ENCODE data around the gene POU3F1. TPM values are rescaled to one million over a fixed set of nuclear protein-coding genes. Genes with fewer than 3 reads are reported as not detected.

The POU3F1 gene
- not detected in 2 replicates for total RNA-seq (2022)
- Bru-seq, nascent RNA, result not detected
- percentile 21 among the genes with signal in this experiment for BruChase-seq, experiment 1, labeled RNA remaining after a 6-hour chase
- BruChase-seq, experiment 2, labeled RNA remaining after a 2-hour chase, result not detected
- long read RNA-seq, result 0 reads

DNA sequence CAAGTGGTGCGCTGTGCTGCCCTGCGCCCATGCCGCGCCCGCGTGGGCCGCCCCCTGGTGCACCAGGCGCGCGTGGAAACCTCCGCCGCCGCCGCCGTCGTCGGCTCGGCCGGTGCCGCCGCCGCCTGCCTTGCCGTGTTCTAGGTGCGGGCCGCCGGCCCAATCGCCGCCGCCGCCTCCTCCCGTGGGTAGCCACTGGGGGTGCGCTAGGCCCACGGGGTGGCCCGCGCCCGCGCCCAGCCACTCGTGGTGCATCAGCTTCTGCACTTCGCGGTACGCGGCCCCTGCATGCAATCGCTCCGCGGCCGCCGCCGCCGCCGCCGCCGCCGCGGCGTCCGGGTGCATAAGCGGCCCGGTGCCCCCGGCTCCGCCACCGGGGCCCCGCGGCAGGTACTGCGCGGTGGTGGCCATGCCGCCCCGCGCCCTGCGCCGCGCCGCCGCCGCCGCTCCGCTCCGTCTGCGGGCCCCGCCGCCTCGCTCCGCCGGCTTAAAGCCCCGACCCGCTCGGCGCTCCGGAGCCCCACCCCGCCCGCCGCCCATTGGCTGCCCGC lies at the start of gene POU3F1:
Gene POU3F1, minus strand, starts transcription at position 461 of the 551 bp plus-strand sequence. Its CDS starts 50 bp downstream, at position 411.
- Mint-ChIP-seq H3K36me3 (ENCODE audit: insufficient read depth, unreplicated experiment) (peaks cover 7% of the 10 kb centered on the region), H3K27ac (ENCODE audit: unreplicated experiment) (no peak within 1 kb of the TSS), H3K4me3 (ENCODE audit: low read depth, unreplicated experiment) (peak within 1 kb of the TSS; percentile 85), H3K27me3 (ENCODE audit: unreplicated experiment) (peaks cover 79% of the 10 kb centered on the region), H3K4me1 (ENCODE audit: low read depth, unreplicated experiment) (peaks cover 2% of the 10 kb centered on the region), H3K9me3 (ENCODE audit: low read depth, unreplicated experiment) (no peaks in the 10 kb centered on the region)
- TF ChIP-seq, protein P1, sequence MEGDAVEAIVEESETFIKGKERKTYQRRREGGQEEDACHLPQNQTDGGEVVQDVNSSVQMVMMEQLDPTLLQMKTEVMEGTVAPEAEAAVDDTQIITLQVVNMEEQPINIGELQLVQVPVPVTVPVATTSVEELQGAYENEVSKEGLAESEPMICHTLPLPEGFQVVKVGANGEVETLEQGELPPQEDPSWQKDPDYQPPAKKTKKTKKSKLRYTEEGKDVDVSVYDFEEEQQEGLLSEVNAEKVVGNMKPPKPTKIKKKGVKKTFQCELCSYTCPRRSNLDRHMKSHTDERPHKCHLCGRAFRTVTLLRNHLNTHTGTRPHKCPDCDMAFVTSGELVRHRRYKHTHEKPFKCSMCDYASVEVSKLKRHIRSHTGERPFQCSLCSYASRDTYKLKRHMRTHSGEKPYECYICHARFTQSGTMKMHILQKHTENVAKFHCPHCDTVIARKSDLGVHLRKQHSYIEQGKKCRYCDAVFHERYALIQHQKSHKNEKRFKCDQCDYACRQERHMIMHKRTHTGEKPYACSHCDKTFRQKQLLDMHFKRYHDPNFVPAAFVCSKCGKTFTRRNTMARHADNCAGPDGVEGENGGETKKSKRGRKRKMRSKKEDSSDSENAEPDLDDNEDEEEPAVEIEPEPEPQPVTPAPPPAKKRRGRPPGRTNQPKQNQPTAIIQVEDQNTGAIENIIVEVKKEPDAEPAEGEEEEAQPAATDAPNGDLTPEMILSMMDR (IDR thresholded peaks at IDR 0.05; ENCODE audit: unreplicated experiment), result no peak
- intact Hi-C loops (cut with micrococcal nuclease; ENCODE audit: unreplicated experiment), result no loop called here
- CTCF ChIA-PET, result interaction anchor here (0.6 to 0.7 kb wide), 3 partner anchors 25 to 544 kb away, joined by 3 to 7 read pairs (median 4); no protein-coding TSS in a partner anchor
- BruUV-seq (replicated peaks), result no TSS peak
- DNase-seq, result no peak

DNA sequence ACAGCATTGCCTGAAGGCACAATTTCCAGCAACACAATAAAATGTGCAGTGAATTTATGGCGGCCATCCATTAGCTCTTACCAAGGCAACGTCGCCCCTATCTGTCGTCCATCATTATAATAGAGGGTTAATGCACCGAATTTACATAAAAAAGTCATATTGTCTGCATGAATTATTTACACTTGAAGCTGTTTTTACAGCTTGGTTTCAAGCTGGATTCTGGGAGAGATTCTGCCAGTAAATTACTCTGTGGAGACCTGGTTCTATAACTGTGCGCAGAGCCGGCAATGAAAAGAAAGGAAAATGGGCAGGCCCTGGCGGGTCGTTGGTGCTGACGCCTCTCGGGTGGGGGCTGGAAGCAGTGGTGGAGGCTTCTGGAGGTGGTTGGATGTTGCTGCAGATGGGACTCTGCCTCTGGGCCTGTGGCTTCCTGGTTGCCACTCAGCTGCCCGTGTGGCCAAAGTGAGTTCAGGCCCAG lies 48.9 kb upstream of the POU3F1 start:
- Mint-ChIP-seq H3K27ac (ENCODE audit: unreplicated experiment) (no peak overlapping the region), H3K4me1 (ENCODE audit: low read depth, unreplicated experiment) (no peaks in the 10 kb centered on the region), H3K4me3 (ENCODE audit: low read depth, unreplicated experiment) (no peak overlapping the region), H3K9me3 (ENCODE audit: low read depth, unreplicated experiment) (no peaks in the 10 kb centered on the region), H3K36me3 (ENCODE audit: insufficient read depth, unreplicated experiment) (no peaks in the 10 kb centered on the region), H3K27me3 (ENCODE audit: unreplicated experiment) (peaks cover 98% of the 10 kb centered on the region)
- no TSS peak for BruUV-seq (replicated peaks)
- intact Hi-C loops (cut with micrococcal nuclease; ENCODE audit: unreplicated experiment), result no loop called here
- CTCF ChIA-PET, result interaction anchor here (0.5 kb wide), 1 partner anchor 76 kb away, joined by 3 read pairs; no protein-coding TSS in a partner anchor
- TF ChIP-seq, protein P1 (IDR thresholded peaks at IDR 0.05; ENCODE audit: unreplicated experiment), result no peak
- no peak for DNase-seq

DNA sequence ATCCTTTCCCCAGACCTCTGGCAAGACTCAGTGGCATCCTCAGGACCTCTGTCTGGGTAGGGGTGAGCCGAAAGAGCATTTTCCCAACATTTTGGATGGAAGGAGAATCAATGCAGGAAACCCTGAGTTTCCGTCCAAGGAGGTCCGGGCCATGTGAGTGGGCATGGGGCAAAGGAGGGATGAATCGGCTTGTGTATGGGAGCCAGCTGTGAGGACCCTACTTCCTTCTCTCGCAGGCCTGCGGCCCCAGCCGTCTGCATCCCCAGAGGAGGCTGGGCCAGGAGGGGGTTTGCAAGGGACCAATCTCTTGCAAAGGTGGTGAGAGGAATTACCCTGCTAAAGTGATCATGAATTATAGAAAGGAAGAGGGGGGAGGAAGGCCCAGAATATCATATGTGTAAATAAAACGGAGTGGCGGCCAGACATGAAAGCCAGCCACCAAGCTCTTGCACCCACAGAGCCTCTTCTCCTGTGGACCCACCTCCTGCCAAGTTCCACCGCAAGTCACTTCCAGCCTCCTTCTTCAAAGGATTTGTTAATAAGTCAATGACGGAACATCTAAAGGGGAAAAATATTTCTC lies 48.2 kb upstream of the POU3F1 start:
- Mint-ChIP-seq H3K4me3 (ENCODE audit: low read depth, unreplicated experiment) (no peak overlapping the region), H3K9me3 (ENCODE audit: low read depth, unreplicated experiment) (no peaks in the 10 kb centered on the region), H3K4me1 (ENCODE audit: low read depth, unreplicated experiment) (no peaks in the 10 kb centered on the region), H3K36me3 (ENCODE audit: insufficient read depth, unreplicated experiment) (no peaks in the 10 kb centered on the region), H3K27me3 (ENCODE audit: unreplicated experiment) (peaks cover 100% of the 10 kb centered on the region), H3K27ac (ENCODE audit: unreplicated experiment) (no peak overlapping the region)
- CTCF ChIA-PET, result interaction anchor here (0.5 kb wide), 1 partner anchor 75 kb away, joined by 3 read pairs; no protein-coding TSS in a partner anchor
- no TSS peak for BruUV-seq (replicated peaks)
- TF ChIP-seq, protein P1 (IDR thresholded peaks at IDR 0.05; ENCODE audit: unreplicated experiment), result no peak
- intact Hi-C loops (cut with micrococcal nuclease; ENCODE audit: unreplicated experiment), result no loop called here
- DNase-seq, result no peak

DNA sequence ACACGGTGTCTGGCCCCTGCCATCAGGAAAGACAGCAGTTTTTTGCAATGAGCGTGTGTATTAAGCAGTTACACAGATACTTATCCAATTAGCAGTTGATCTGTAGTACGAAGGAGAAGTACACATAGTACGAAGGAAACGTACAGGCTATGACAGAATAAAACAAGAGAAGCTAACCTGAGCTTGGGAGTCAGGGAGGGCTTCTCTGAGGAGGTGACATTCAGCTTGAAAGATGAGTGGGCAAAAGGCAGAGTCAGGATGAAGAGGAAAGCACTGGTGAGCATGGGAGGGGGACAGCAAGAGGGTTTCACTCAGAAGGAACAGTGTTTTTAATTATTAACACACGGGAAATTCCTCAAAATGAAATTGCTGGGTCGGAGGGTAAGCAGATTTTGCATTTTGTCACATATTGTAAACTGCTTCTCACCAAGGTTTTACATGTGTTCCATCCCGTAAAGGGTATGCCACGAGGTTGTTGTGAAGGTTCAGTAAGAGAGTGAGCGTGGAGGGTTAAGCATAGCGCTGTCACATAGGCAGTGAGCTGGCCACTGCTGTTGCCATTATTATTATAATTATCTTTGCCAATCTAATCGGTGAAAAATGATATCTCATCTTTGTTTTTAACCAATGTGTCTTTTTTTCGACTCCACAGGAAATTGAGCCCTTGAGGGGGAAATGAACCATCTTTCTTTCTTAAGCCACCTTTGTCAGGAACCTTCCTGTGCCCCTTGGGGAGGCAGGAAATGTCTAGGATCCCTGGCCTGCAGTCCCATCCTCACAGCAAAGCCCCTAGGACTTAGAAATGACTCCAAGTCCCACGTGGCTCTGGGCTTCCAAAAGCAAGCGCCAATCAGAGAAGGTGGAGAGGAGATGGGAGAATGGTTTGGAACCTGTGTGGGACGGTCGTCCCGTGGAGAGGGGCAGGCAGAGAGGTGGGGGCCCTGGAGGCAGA lies 47.3 kb upstream of the POU3F1 start:
- peaks cover 100% of the 10 kb centered on the region for H3K27me3 Mint-ChIP-seq (ENCODE audit: unreplicated experiment)

More for the DNA sequence above, 47.3 kb upstream of the POU3F1 start:
- BruUV-seq (replicated peaks), result no TSS peak
- no peak overlapping the region for H3K4me3 Mint-ChIP-seq (ENCODE audit: low read depth, unreplicated experiment)
- no peak for DNase-seq
- no peaks in the 10 kb centered on the region for H3K9me3 Mint-ChIP-seq (ENCODE audit: low read depth, unreplicated experiment)
- CTCF ChIA-PET, result no interaction called here
- no peak overlapping the region for H3K27ac Mint-ChIP-seq (ENCODE audit: unreplicated experiment)
- TF ChIP-seq, protein P1 (IDR thresholded peaks at IDR 0.05; ENCODE audit: unreplicated experiment), result no peak
- no peaks in the 10 kb centered on the region for H3K36me3 Mint-ChIP-seq (ENCODE audit: insufficient read depth, unreplicated experiment)
- intact Hi-C loops (cut with micrococcal nuclease; ENCODE audit: unreplicated experiment), result no loop called here
- H3K4me1 Mint-ChIP-seq (ENCODE audit: low read depth, unreplicated experiment), result no peaks in the 10 kb centered on the region
